ENCODE results near the gene TKTL1.
"Not testable (repeated sequence)": the region's sequence is repeated elsewhere in the genome, so short reads cannot be mapped to it uniquely, and the experiment has no call there.

The TKTL1 gene

GRCh38 chrX:154295664-154296310 is at the start of gene TKTL1:
TSS of gene TKTL1 (plus strand) at chrX:154295795. CDS start at chrX:154295860, 65 bp downstream.
- DNase-seq, result no peak

GRCh38 chrX:154247377-154248045 is 48.1 kb upstream of the TKTL1 start:
- not testable (repeated sequence) for DNase-seq

GRCh38 chrX:154248076-154248475 is 47.5 kb upstream of the TKTL1 start:
- DNase-seq, result not testable (repeated sequence)

- not testable (repeated sequence) for DNase-seq
Observed at GRCh38 chrX:154257282-154257681, 38.3 kb upstream of the TKTL1 start, which contains the start of gene OPN1MW3. TSS of gene OPN1MW3 (plus strand) at chrX:154257582. CDS start at chrX:154257620, 38 bp downstream.

- DNase-seq, result not testable (repeated sequence)
Observed at GRCh38 chrX:154258711-154259110, 36.9 kb upstream of the TKTL1 start.

- DNase-seq, result not testable (repeated sequence)
Observed at GRCh38 chrX:154263072-154263471, 32.5 kb upstream of the TKTL1 start.

GRCh38 chrX:154269245-154269644 is 26.4 kb upstream of the TKTL1 start:
- not testable (repeated sequence) for DNase-seq

- not testable (repeated sequence) for DNase-seq
Observed at GRCh38 chrX:154284489-154285338, 10.9 kb upstream of the TKTL1 start.

GRCh38 chrX:154286406-154286805 is 9.2 kb upstream of the TKTL1 start:
- not testable (repeated sequence) for DNase-seq

GRCh38 chrX:154294791-154295574 is 612 bp upstream of the TKTL1 start, which contains the start of gene TEX28:
TSS of gene TEX28 (minus strand) at chrX:154295124. CDS start at chrX:154292117, 3,007 bp downstream.
- DNase-seq, result no peak

GRCh38 chrX:154296731-154297130 is 1.1 kb downstream of the TKTL1 start:
- no peak for DNase-seq

GRCh38 chrX:154298312-154298711 is 2.7 kb downstream of the TKTL1 start:
- DNase-seq, result peak; percentile 90

- DNase-seq, result no peak
Observed at GRCh38 chrX:154300816-154301215, 5.2 kb downstream of the TKTL1 start.

GRCh38 chrX:154302998-154303397 is 7.4 kb downstream of the TKTL1 start:
- DNase-seq, result not testable (repeated sequence)

GRCh38 chrX:154303476-154303875 is 7.9 kb downstream of the TKTL1 start:
- DNase-seq, result no peak

- DNase-seq, result no peak
Observed at GRCh38 chrX:154304846-154305245, 9.3 kb downstream of the TKTL1 start.

- DNase-seq, result no peak
Observed at GRCh38 chrX:154305541-154306205, 10.1 kb downstream of the TKTL1 start.

- no peak for DNase-seq
Observed at GRCh38 chrX:154307202-154307601, 11.6 kb downstream of the TKTL1 start.

GRCh38 chrX:154308108-154308946 is 12.7 kb downstream of the TKTL1 start:
- DNase-seq, result peak; percentile 59

GRCh38 chrX:154309041-154309775 is 13.6 kb downstream of the TKTL1 start:
- no peak for DNase-seq
